ENCODE results near the gene FBXO17. TPM values are rescaled to one million over a fixed set of nuclear protein-coding genes. Genes with fewer than 3 reads are reported as not detected.

Gene FBXO17
- total RNA-seq, 4 donors from 2014 or later = 31.2 to 43.6 (median 38.2) TPM

DNA sequence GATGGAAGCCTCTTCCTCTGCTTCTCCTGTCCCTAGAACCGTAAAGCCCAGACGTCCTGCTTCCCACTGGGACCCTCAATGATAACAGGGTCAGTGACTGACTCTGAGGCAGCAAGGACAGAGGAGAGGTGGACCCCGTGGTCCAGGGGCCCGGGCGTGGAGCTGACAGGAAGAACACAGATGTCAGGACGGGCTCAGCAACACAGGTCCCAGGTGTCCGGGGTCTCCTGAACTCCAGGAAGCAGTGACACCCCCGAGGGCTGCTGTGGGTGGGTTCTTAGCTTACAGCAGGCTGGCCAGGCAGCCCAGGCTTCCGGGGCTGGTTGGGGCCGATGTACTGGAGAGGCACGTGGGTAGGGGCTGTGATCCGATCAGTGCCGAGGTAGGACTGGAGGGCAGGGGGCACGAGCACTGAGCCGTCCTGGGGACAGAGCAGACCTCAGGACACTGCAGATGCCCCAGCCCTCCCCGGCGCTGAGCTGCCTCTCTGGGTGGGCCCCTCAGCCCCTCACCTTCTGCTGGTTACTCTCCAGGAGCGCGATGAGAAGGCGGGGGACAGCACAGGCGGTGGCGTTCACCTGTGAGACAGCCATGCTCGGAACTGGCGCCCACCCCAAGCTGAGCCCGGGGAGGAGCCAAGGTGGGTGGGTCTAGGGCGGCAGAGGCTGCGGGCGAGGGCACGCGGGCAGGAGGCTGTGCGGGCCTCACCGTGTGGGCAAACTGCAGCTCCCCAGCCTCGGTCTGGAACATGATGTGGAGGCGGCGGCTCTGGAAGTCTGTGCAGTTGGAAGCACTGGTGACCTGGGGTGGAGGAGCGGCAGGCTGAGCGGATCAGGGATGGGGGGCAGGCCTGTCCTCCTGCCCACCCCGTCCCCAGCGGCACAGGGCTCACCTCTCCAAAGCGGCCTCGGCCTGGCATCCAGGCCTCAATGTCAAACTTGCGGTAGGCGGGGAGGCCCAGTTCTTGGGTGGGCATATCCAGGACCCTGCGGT, 59.9 kb downstream of the FBXO17 start:
- ATAC-seq (ENCODE audit: low FRiP score) (no peak), DNase-seq (ENCODE audit: low spot score) (no peak)
- TF ChIP-seq CTCF (IDR thresholded peaks at IDR 0.05) = no peak

DNA sequence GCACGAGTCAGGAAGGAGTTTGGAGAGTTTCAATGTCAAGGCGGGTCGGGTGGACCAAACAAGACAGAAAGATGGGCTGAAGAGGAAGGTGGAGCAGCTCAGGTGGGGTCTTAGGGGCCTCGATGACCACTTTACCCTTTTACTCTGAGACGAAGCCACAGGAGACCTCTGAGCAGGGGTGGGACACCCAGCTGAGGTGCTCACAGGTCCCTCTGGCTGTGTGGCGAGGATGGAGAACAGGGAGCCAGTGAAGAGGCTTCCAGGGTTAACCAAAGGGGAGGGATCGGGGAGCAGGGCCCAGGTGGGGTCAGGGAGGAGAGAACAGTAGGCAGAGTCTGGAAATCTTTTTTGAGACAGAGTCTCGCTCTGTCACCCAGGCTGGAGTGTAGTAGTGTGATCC, 61.6 kb downstream of the FBXO17 start:
- DNase-seq (ENCODE audit: low spot score) = no peak
- ATAC-seq (ENCODE audit: low FRiP score) = no peak
- TF ChIP-seq CTCF (IDR thresholded peaks at IDR 0.05) = no peak

GRCh38 chr19:38912600-38913514, 62.7 kb downstream of the FBXO17 start:
- ATAC-seq (ENCODE audit: low FRiP score) = no peak
- DNase-seq (ENCODE audit: low spot score) = no peak
- TF ChIP-seq CTCF (IDR thresholded peaks at IDR 0.05) = no peak

DNA sequence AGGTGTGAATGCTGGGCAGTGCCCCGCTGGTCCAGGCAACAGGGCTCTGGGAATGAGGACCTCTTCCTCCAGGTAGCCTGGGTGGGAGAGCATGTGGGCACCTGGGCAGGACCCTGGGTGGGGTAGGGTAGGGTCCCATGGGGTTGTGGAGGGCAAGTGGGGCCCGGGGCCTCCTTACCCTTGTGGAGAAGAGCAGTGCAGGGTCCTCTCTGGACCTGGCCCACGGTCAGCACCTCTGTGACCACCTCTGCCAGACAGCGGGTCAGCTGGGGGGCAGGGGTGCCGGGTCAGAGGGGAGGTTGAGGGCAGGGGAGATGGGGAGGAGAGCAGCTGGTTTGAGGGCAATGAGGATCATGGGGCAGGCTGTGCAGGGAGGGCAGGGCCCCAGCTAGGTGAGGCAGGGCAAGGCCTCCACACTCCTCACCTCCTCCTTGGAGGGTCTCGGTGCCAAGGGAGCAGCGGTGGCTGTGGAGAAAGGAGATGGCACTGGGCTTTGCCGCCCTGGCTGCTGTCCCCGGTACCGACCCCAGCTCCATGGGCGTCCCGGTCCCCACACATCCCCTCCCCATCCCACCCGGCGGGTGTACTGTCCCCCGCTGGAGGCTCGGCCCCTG, 64.0 kb downstream of the FBXO17 start:
- no peak for ATAC-seq (ENCODE audit: low FRiP score)

GRCh38 chr19:38910488-38910887, 65.1 kb downstream of the FBXO17 start:
- DNase-seq (ENCODE audit: low spot score) (no peak), ATAC-seq (ENCODE audit: low FRiP score) (no peak)
- no peak for TF ChIP-seq CTCF (IDR thresholded peaks at IDR 0.05)

More for the DNA sequence above, 64.0 kb downstream of the FBXO17 start:
- no peak for TF ChIP-seq CTCF (IDR thresholded peaks at IDR 0.05)
- no peak for DNase-seq (ENCODE audit: low spot score)

DNA sequence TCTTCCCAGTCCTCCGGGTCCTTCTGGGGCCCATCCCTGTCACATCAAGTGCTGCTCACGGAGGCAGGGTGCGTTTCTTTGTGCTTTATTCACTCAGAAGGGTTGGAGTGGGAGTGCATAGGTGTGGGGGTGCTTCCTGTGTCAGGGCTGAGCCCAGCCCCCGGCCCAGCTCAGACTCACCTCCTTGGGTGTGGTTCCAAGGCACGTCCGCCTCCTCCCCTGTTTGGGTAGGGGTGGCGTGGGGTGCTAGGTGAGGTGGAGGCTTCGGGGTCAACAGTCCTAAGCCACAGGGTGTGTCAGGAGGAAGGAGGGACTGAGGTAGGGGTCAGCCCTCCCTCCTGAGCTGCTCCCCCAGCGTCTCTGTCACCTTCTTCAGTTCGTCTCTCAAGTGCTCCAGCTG, 66.6 kb downstream of the FBXO17 start:
- ATAC-seq (ENCODE audit: low FRiP score) (no peak), DNase-seq (ENCODE audit: low spot score) (no peak)
- no peak for TF ChIP-seq CTCF (IDR thresholded peaks at IDR 0.05)

Data from omental fat pad (tissue), 4 donors.